ENCODE results near the gene NCOR1.

- TF ChIP-seq TCF12 (IDR thresholded peaks at IDR 0.05; ENCODE audit: low read depth) (no peak), REST (IDR thresholded peaks at IDR 0.05; ENCODE audit: low read depth) (no peak), TAF1 (IDR thresholded peaks at IDR 0.05; ENCODE audit: low read depth) (no peak), EGR1 (IDR thresholded peaks at IDR 0.05) (no peak), FOXM1 (IDR thresholded peaks at IDR 0.05; ENCODE audit: borderline replicate concordance, low read depth) (no peak), YY1 (IDR thresholded peaks at IDR 0.05; ENCODE audit: low read depth) (no peak), MAX (IDR thresholded peaks at IDR 0.05) (no peak), EP300 (IDR thresholded peaks at IDR 0.05; ENCODE audit: borderline replicate concordance) (no peak)
Observed at GRCh38 chr17:16148596-16148995, 66.7 kb downstream of the NCOR1 start.

Measured in Ishikawa (cell line).